IMR-90 (cell line): ENCODE measurements around the gene TMEM163. TPM values are rescaled to one million over a fixed set of nuclear protein-coding genes. Genes with fewer than 3 reads are reported as not detected.

Experiments
- ATAC-seq: fragments of 200-7000 bp; cut with Tn5 transposase; 2 replicates; pipeline ENCODE4 v1.9.1; 2020; ENCODE audit warnings: low read depth, mild to moderate bottlenecking, moderate library complexity
- BruUV-seq: library from RNA; stranded (reverse); fragments of 400-500 nt; replicated peaks from 2 replicates; lab custom pipeline; 2021; lab: Mats Ljungman, UMichigan
- CTCF ChIA-PET: fragments of 300-600 bp; formaldehyde crosslinking; extraction: SDS; loops from one replicate; lab custom pipeline; 2021; ENCODE audit warnings: antibody characterized with exemption; lab: Yijun Ruan, JAX
- POLR2A ChIA-PET: fragments of 300-600 bp; sonication (Branson Sonifier 250); formaldehyde crosslinking; loops from one replicate; lab custom pipeline; 2022; ENCODE audit warnings: antibody characterized with exemption; ENCODE audit not compliant: unreplicated experiment; lab: Charles Lee
- DNase-seq: peaks from one replicate; pipeline ENCODE4 v3.0.0; 2013
- H2AFZ ChIP-seq: replicated peaks from 2 replicates; pipeline ENCODE3; 2013; ENCODE audit warnings: low read length, mild to moderate bottlenecking; ENCODE audit not compliant: poor library complexity
- H2AK5ac ChIP-seq: 2 replicates; pipeline ENCODE4 v1.6.1; 2013; ENCODE audit warnings: low read depth, low read length, inconsistent platforms
- H2AK9ac ChIP-seq: replicated peaks from 2 replicates; pipeline ENCODE3; 2013; ENCODE audit warnings: mild to moderate bottlenecking, low read depth, low read length, moderate library complexity; ENCODE audit not compliant: poor library complexity
- H2BK120ac ChIP-seq: 2 replicates; pipeline ENCODE4 v1.6.1; 2013; ENCODE audit warnings: low read depth, low read length, inconsistent platforms
- H2BK15ac ChIP-seq: 3 replicates; pipeline ENCODE4 v1.6.1; 2013; ENCODE audit warnings: low read depth, low read length, inconsistent platforms
- H2BK20ac ChIP-seq: 2 replicates; pipeline ENCODE4 v1.6.1; 2013; ENCODE audit warnings: low read depth, mild to moderate bottlenecking, inconsistent platforms, low read length, moderate library complexity
- H2BK5ac ChIP-seq: 2 replicates; pipeline ENCODE4 v1.6.1; 2013; ENCODE audit warnings: mild to moderate bottlenecking, low read depth, low read length, inconsistent platforms; ENCODE audit not compliant: poor library complexity, severe bottlenecking
- H3K14ac ChIP-seq: replicated peaks from 2 replicates; pipeline ENCODE4 v1.6.1; 2013; ENCODE audit warnings: low read depth, low read length, inconsistent platforms
- H3K18ac ChIP-seq: 2 replicates; pipeline ENCODE4 v1.6.1; 2013; ENCODE audit warnings: low read depth, low read length, control low read depth
- H3K23ac ChIP-seq: 2 replicates; pipeline ENCODE4 v1.6.1; 2013; ENCODE audit warnings: low read depth, low read length, inconsistent platforms
- H3K27ac ChIP-seq: 2 replicates; pipeline ENCODE4 v1.5.1; 2013; ENCODE audit warnings: mild to moderate bottlenecking, control low read depth, low read length; ENCODE audit not compliant: insufficient read depth
- H3K27me3 ChIP-seq: 2 replicates; pipeline ENCODE4 v1.6.1; 2013; ENCODE audit warnings: low read length; ENCODE audit not compliant: control insufficient read depth, insufficient read depth
- H3K36me3 ChIP-seq: 2 replicates; pipeline ENCODE4 v1.6.1; 2013; ENCODE audit warnings: low read length, mixed read lengths; ENCODE audit not compliant: control insufficient read depth, insufficient read depth
- H3K4ac ChIP-seq: 2 replicates; pipeline ENCODE4 v1.6.1; 2013; ENCODE audit warnings: low read depth, low read length, inconsistent platforms
- H3K4me1 ChIP-seq: 2 replicates; pipeline ENCODE4 v1.6.1; 2013; ENCODE audit warnings: low read length, mixed read lengths; ENCODE audit not compliant: control insufficient read depth, insufficient read depth
- H3K4me2 ChIP-seq: 2 replicates; pipeline ENCODE4 v1.6.1; 2013; ENCODE audit warnings: low read depth, mild to moderate bottlenecking, control low read depth, low read length, moderate library complexity
- H3K4me3 ChIP-seq: 2 replicates; pipeline ENCODE4 v1.5.1; 2013; ENCODE audit warnings: low read depth, mild to moderate bottlenecking, control low read depth, low read length, moderate library complexity; ENCODE audit not compliant: insufficient read depth
- H3K56ac ChIP-seq: 2 replicates; pipeline ENCODE4 v1.6.1; 2013; ENCODE audit warnings: low read length, inconsistent platforms; ENCODE audit not compliant: insufficient read depth; ENCODE audit errors: extremely low read depth
- H3K79me1 ChIP-seq, 2 experiments: 2 replicates each; pipeline ENCODE4 v1.6.1; 2013; ENCODE audit warnings: low read length in 2 of 2, inconsistent platforms in 1 of 2, low read depth in 1 of 2
- H3K9ac ChIP-seq: 2 replicates; pipeline ENCODE4 v1.6.1; 2013; ENCODE audit warnings: low read depth, low read length, control low read depth
- H3K9me1 ChIP-seq: 2 replicates; pipeline ENCODE4 v1.6.1; 2013; ENCODE audit warnings: low read length, inconsistent platforms; ENCODE audit not compliant: insufficient read depth
- H3K9me3 ChIP-seq: 2 replicates; pipeline ENCODE4 v1.6.1; 2013; ENCODE audit warnings: low read length; ENCODE audit not compliant: control insufficient read depth, insufficient read depth
- H4K20me1 ChIP-seq: 2 replicates; pipeline ENCODE4 v1.6.1; 2013; ENCODE audit warnings: low read length, inconsistent platforms; ENCODE audit not compliant: insufficient read depth
- H4K5ac ChIP-seq: 2 replicates; pipeline ENCODE4 v1.6.1; 2013; ENCODE audit warnings: mild to moderate bottlenecking, low read depth, low read length, control low read depth
- H4K8ac ChIP-seq, 2 experiments: 2 replicates each; pipeline ENCODE4 v1.6.1; 2013; ENCODE audit warnings: low read depth in 2 of 2, low read length in 2 of 2, control low read depth in 1 of 2, inconsistent platforms in 1 of 2
- H4K91ac ChIP-seq: 2 replicates; pipeline ENCODE4 v1.6.1; 2013; ENCODE audit warnings: low read depth, low read length, inconsistent platforms; ENCODE audit not compliant: insufficient read depth
- BHLHE40 ChIP-seq: fragments of 150-350 bp; IDR thresholded peaks from 2 replicates; pipeline ENCODE4 v1.6.1; 2016; ENCODE audit warnings: mild to moderate bottlenecking, low read depth, low read length
- CEBPB ChIP-seq: IDR thresholded peaks from 2 replicates; pipeline ENCODE4 v1.6.1; 2012; ENCODE audit warnings: low read depth, low read length, improper control_type of control experiment
- CHD1 ChIP-seq: IDR thresholded peaks from 2 replicates; pipeline ENCODE4 v1.6.1; 2012; ENCODE audit warnings: low read depth, low read length, improper control_type of control experiment
- FOS ChIP-seq: fragments of 150-350 bp; IDR thresholded peaks from 2 replicates; pipeline ENCODE4 v1.6.1; 2016; ENCODE audit warnings: low read depth, low read length
- MAFK ChIP-seq: IDR thresholded peaks from 2 replicates; pipeline ENCODE4 v1.6.1; 2012; ENCODE audit warnings: low read depth, low read length, improper control_type of control experiment
- MAZ ChIP-seq: IDR thresholded peaks from 2 replicates; pipeline ENCODE4 v1.6.1; 2012; ENCODE audit warnings: low read depth, mild to moderate bottlenecking, low read length, improper control_type of control experiment, moderate library complexity, borderline replicate concordance
- MXI1 ChIP-seq: IDR thresholded peaks from 2 replicates; pipeline ENCODE4 v1.6.1; 2012; ENCODE audit warnings: low read depth, mild to moderate bottlenecking, low read length, moderate library complexity, borderline replicate concordance
- NFE2L2 ChIP-seq: fragments of 150-350 bp; IDR thresholded peaks from 2 replicates; pipeline ENCODE4 v1.6.1; 2016; ENCODE audit warnings: low read depth, mild to moderate bottlenecking, low read length
- POLR2A ChIP-seq: IDR thresholded peaks from 2 replicates; pipeline ENCODE4 v1.6.1; 2012; ENCODE audit warnings: mild to moderate bottlenecking, low read depth, low read length
- RAD21 ChIP-seq: IDR thresholded peaks from 2 replicates; pipeline ENCODE4 v1.6.1; 2012; ENCODE audit warnings: low read length, improper control_type of control experiment
- RCOR1 ChIP-seq: IDR thresholded peaks from 2 replicates; pipeline ENCODE4 v1.6.1; 2012; ENCODE audit warnings: mild to moderate bottlenecking, low read length, improper control_type of control experiment; ENCODE audit not compliant: insufficient replicate concordance
- RFX5 ChIP-seq: IDR thresholded peaks from 2 replicates; pipeline ENCODE4 v1.8.0; 2012; ENCODE audit warnings: low read depth, mild to moderate bottlenecking, low read length, moderate library complexity
- SMC3 ChIP-seq: fragments of 150-350 bp; IDR thresholded peaks from 2 replicates; pipeline ENCODE4 v1.6.1; 2016; ENCODE audit warnings: low read depth, mild to moderate bottlenecking, antibody characterized with exemption, low read length, moderate library complexity
- WGBS, 2 experiments: methylation state at CpG; one replicate each; pipeline versions ENCODE4 v1.1.5 to v1.1.7; 2013; ENCODE audit warnings: missing lambda C conversion rate in 2 of 2; ENCODE audit not compliant: insufficient read length in 1 of 2; ENCODE audit errors: extremely low coverage in 2 of 2; 5-methylcytosine and 5-hydroxymethylcytosine counted together
- dilution Hi-C: fragments of 300-500 bp; cut with HindIII; formaldehyde crosslinking; loops from one replicate; pipeline ENCODE4 v1.14.3; 2018; ENCODE audit warnings: low sequenced_read_pairs; ENCODE audit not compliant: unreplicated experiment
- in situ Hi-C: fragments of 300-500 bp; cut with MboI; formaldehyde crosslinking; loops from 3 replicates; pipeline ENCODE4 v1.14.3; 2019; ENCODE audit warnings: low sequenced_read_pairs, inconsistent platforms, mixed read lengths
- intact Hi-C: fragments of 100-400 bp; cut with micrococcal nuclease; formaldehyde crosslinking; loops from 2 replicates; pipeline ENCODE4 v1.10.0; 2022
- polyA plus RNA-seq, 3 experiments: library from polyadenylated mRNA; depleted of rRNA; stranded (reverse); fragments of >200 nt; gene quantifications; 2 replicates each; pipeline ENCODE4 v1.2.3, GENCODE V29; 2012; ENCODE audit warnings: low replicate concordance in 1 of 3
- total RNA-seq: library from RNA; depleted of rRNA; stranded (reverse); fragments of >200 nt; gene quantifications from 2 replicates; pipeline ENCODE4 v1.2.3, GENCODE V29; 2012
- TF ChIP-seq, protein P1 (sequence below): fragments of 150-350 bp; IDR thresholded peaks from 2 replicates; pipeline ENCODE4 v1.6.1; 2016; ENCODE audit warnings: low read depth, mild to moderate bottlenecking, low read length, moderate library complexity, borderline replicate concordance
- TF ChIP-seq, protein P2 (sequence below): conservative IDR thresholded peaks from 2 replicates; pipeline ENCODE4 v1.5.1; 2012; ENCODE audit warnings: mild to moderate bottlenecking, low read depth, low read length, improper control_type of control experiment

Gene TMEM163
- total and polyA plus RNA-seq, 2 of the 4 experiments (the other 2 are of a cell fraction), result not detected

DNA sequence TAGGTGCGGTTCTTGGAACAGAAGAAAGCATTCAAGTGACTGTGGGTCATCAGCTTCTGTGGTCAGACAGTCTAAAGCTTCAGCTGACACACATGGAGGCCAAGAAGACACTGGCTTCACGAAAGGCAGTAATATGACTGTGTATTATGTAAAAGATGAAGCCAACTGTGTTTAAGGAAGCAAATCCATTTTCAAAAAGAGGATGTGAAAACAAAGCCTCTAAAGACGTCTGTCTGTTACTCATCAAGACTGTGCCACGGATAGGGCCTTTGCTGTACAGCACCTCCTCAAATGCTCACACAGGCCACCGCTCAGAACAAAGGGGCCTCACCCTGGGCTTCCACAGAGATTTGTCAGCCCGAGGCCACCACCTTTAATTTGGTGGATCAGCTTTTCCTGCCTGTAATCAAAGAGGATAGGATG, 21.1 kb upstream of the TMEM163 start:
- 10% methylated on average over 2 of the region's 6 CpGs; no CpG with 5 or more reads in 1 of the 2 experiments for WGBS, 2 experiments
- Histone ChIP-seq H3K23ac (no peak overlapping the region), H3K9me3 (no peaks in the 10 kb centered on the region), H2AFZ (no peak overlapping the region), H3K56ac (no peak overlapping the region), H2AK5ac (no peak overlapping the region), H2BK120ac (no peak overlapping the region), H3K4me2 (no peak overlapping the region), H3K4me3 (no peak overlapping the region), H3K4ac (no peak overlapping the region), H4K91ac (no peak overlapping the region), H3K14ac (no peak overlapping the region), H2BK20ac (no peak overlapping the region), H3K9ac (no peak overlapping the region), H2BK5ac (no peak overlapping the region), H4K20me1 (no peaks in the 10 kb centered on the region), H3K9me1 (no peaks in the 10 kb centered on the region), H4K5ac (no peak overlapping the region), H2BK15ac (no peak overlapping the region), H3K18ac (no peak overlapping the region), H3K36me3 (no peaks in the 10 kb centered on the region), H2AK9ac (no peak overlapping the region), H4K8ac (no peak overlapping the region), H3K27me3 (no peaks in the 10 kb centered on the region), H3K4me1 (no peaks in the 10 kb centered on the region), H3K27ac (no peak overlapping the region), H3K79me1 (no peaks in the 10 kb centered on the region)
- intact Hi-C loops, result no loop called here
- in situ Hi-C loops, result no loop called here
- CTCF ChIA-PET, result no interaction called here
- DNase-seq, result peak; percentile 4
- BruUV-seq, result no TSS peak
- TF ChIP-seq RAD21, result no peak
- TF ChIP-seq BHLHE40, result no peak
- TF ChIP-seq POLR2A, result no peak
- no peak for TF ChIP-seq RFX5
- no peak for TF ChIP-seq NFE2L2
- TF ChIP-seq MAZ, result no peak
- no peak for TF ChIP-seq SMC3
- TF ChIP-seq CEBPB, result no peak
- TF ChIP-seq, protein P1, sequence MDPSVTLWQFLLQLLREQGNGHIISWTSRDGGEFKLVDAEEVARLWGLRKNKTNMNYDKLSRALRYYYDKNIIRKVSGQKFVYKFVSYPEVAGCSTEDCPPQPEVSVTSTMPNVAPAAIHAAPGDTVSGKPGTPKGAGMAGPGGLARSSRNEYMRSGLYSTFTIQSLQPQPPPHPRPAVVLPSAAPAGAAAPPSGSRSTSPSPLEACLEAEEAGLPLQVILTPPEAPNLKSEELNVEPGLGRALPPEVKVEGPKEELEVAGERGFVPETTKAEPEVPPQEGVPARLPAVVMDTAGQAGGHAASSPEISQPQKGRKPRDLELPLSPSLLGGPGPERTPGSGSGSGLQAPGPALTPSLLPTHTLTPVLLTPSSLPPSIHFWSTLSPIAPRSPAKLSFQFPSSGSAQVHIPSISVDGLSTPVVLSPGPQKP, result no peak
- TF ChIP-seq, protein P2, sequence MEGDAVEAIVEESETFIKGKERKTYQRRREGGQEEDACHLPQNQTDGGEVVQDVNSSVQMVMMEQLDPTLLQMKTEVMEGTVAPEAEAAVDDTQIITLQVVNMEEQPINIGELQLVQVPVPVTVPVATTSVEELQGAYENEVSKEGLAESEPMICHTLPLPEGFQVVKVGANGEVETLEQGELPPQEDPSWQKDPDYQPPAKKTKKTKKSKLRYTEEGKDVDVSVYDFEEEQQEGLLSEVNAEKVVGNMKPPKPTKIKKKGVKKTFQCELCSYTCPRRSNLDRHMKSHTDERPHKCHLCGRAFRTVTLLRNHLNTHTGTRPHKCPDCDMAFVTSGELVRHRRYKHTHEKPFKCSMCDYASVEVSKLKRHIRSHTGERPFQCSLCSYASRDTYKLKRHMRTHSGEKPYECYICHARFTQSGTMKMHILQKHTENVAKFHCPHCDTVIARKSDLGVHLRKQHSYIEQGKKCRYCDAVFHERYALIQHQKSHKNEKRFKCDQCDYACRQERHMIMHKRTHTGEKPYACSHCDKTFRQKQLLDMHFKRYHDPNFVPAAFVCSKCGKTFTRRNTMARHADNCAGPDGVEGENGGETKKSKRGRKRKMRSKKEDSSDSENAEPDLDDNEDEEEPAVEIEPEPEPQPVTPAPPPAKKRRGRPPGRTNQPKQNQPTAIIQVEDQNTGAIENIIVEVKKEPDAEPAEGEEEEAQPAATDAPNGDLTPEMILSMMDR, result no peak
- no peak for TF ChIP-seq RCOR1
- no peak for TF ChIP-seq FOS
- TF ChIP-seq MAFK, result no peak
- TF ChIP-seq MXI1, result no peak
- TF ChIP-seq CHD1, result no peak
- POLR2A ChIA-PET, result no interaction called here
- no peak for ATAC-seq
- dilution Hi-C loops, result no loop called here
